GM21825 (cell line): ENCODE measurements around the gene CABP7.

ENCODE experiments used
- ATAC-seq: cut with Tn5 transposase; IDR thresholded peaks from one replicate; pipeline ENCODE4 v1.9.1; 2021; ENCODE audit warnings: mild to moderate bottlenecking, moderate library complexity; ENCODE audit not compliant: unreplicated experiment

The CABP7 gene

GRCh38 chr22:29769723-29770321, 50.0 kb downstream of the CABP7 start:
- ATAC-seq, result no peak

GRCh38 chr22:29772170-29772641, 52.4 kb downstream of the CABP7 start:
- no peak for ATAC-seq

GRCh38 chr22:29773233-29773632, 53.4 kb downstream of the CABP7 start:
- ATAC-seq, result no peak

- no peak for ATAC-seq
Observed at GRCh38 chr22:29780220-29780619, 60.4 kb downstream of the CABP7 start.

- ATAC-seq, result no peak
Observed at GRCh38 chr22:29780748-29781676, 61.2 kb downstream of the CABP7 start.
